HG03025 (cell line): ENCODE measurements around the gene RNU7-1.

Source experiments
- ATAC-seq: cut with Tn5 transposase; IDR thresholded peaks from one replicate; pipeline ENCODE4 v1.9.1; 2021; ENCODE audit warnings: mild to moderate bottlenecking, moderate library complexity; ENCODE audit not compliant: unreplicated experiment, low FRiP score

The RNU7-1 gene

DNA sequence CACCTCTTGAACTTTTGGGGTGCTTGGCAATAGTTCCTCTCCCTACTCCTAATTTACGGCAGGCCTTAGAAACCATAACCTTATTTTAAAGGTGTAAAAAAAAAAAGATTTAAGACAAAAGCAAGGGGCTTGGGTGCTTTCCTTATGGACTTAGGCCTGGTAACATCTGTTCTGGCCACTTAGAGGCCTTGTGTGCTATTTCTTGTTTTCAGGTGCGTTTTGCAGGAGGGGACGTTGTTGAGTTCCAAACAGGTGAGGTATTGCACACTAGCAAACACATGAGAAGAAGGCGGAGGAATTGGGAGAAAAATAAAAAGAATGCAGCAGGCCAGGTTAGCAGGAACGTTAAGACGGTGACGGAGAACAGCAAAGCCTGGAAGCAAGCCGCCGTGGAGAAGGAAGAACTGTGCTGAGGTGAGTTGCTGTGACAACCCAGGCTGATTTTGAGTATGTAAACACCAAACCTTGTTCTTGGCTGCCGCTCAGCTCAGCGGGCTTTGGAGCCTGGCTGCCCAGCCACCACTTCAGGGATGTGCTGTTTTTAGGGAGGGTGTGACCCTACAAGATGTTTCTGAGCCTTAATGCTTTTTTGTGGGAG is 44.4 kb downstream of the RNU7-1 start:
- no peak for ATAC-seq
